Measurements from ENCODE around the gene RASIP1. TPM values are rescaled to one million over a fixed set of nuclear protein-coding genes. Genes with fewer than 3 reads are reported as not detected.

Gene RASIP1
- total RNA-seq, 1 donor from 2014 or later = 1.0 TPM

GRCh38 chr19:48751845-48752495, 11.6 kb upstream of the RASIP1 start:
- peaks cover 26% of the 10 kb centered on the region for H3K27me3 Mint-ChIP-seq (ENCODE audit: low read depth)
- no peak for DNase-seq (ENCODE audit: low spot score)
- intact Hi-C loops (cut with micrococcal nuclease) = no loop called here
- H3K9me3 Mint-ChIP-seq = no peaks in the 10 kb centered on the region
- H3K4me3 Mint-ChIP-seq (ENCODE audit: low read depth) = peak overlapping the region; percentile 73
- no peaks in the 10 kb centered on the region for H3K36me3 Mint-ChIP-seq (ENCODE audit: low read depth)
- H3K4me1 Mint-ChIP-seq (ENCODE audit: low read depth) = peaks cover 11% of the 10 kb centered on the region
- H3K27ac Mint-ChIP-seq = no peak overlapping the region

GRCh38 chr19:48750771-48751504, 10.5 kb upstream of the RASIP1 start:
- H3K4me1 Mint-ChIP-seq (ENCODE audit: low read depth) = peaks cover 17% of the 10 kb centered on the region
- peaks cover 26% of the 10 kb centered on the region for H3K27me3 Mint-ChIP-seq (ENCODE audit: low read depth)
- intact Hi-C loops (cut with micrococcal nuclease) = no loop called here
- H3K36me3 Mint-ChIP-seq (ENCODE audit: low read depth) = no peaks in the 10 kb centered on the region
- DNase-seq (ENCODE audit: low spot score) = no peak
- no peaks in the 10 kb centered on the region for H3K9me3 Mint-ChIP-seq
- H3K27ac Mint-ChIP-seq = no peak overlapping the region
- H3K4me3 Mint-ChIP-seq (ENCODE audit: low read depth) = peak overlapping the region; percentile 28

- no peak overlapping the region for H3K4me3 Mint-ChIP-seq (ENCODE audit: low read depth)
- no peaks in the 10 kb centered on the region for H3K36me3 Mint-ChIP-seq (ENCODE audit: low read depth)
- H3K4me1 Mint-ChIP-seq (ENCODE audit: low read depth) = peaks cover 19% of the 10 kb centered on the region
- intact Hi-C loops (cut with micrococcal nuclease) = no loop called here
- no peaks in the 10 kb centered on the region for H3K9me3 Mint-ChIP-seq
- peaks cover 26% of the 10 kb centered on the region for H3K27me3 Mint-ChIP-seq (ENCODE audit: low read depth)
- no peak for DNase-seq (ENCODE audit: low spot score)
- no peak overlapping the region for H3K27ac Mint-ChIP-seq
Measured at GRCh38 chr19:48750351-48750750, 9.9 kb upstream of the RASIP1 start.

- Mint-ChIP-seq H3K4me3 (ENCODE audit: low read depth) (no peak overlapping the region), H3K36me3 (ENCODE audit: low read depth) (no peaks in the 10 kb centered on the region), H3K27ac (no peak overlapping the region), H3K4me1 (ENCODE audit: low read depth) (peaks cover 19% of the 10 kb centered on the region), H3K27me3 (ENCODE audit: low read depth) (peaks cover 23% of the 10 kb centered on the region), H3K9me3 (no peaks in the 10 kb centered on the region)
- DNase-seq (ENCODE audit: low spot score) = no peak
- intact Hi-C loops (cut with micrococcal nuclease) = loop anchor here (5.0 kb wide), 1 partner anchor 87 kb away; no protein-coding TSS in a partner anchor
Measured at GRCh38 chr19:48749571-48750198, 9.3 kb upstream of the RASIP1 start.

- Mint-ChIP-seq H3K36me3 (ENCODE audit: low read depth) (no peaks in the 10 kb centered on the region), H3K4me1 (ENCODE audit: low read depth) (peaks cover 13% of the 10 kb centered on the region), H3K27me3 (ENCODE audit: low read depth) (peaks cover 5% of the 10 kb centered on the region), H3K9me3 (no peaks in the 10 kb centered on the region), H3K4me3 (ENCODE audit: low read depth) (peak within 1 kb of the TSS; percentile 58), H3K27ac (peak within 1 kb of the TSS; percentile 28)
- intact Hi-C loops (cut with micrococcal nuclease) = loop anchor here (5.0 kb wide), 1 partner anchor 85 kb away; no protein-coding TSS in a partner anchor
- peak; percentile 58 for DNase-seq (ENCODE audit: low spot score)
Measured at GRCh38 chr19:48746738-48747575, 6.5 kb upstream of the RASIP1 start, which contains the start of gene IZUMO1. TSS of gene IZUMO1 (minus strand) at chr19:48746909. CDS start at chr19:48745859, 1,050 bp downstream.

- intact Hi-C loops (cut with micrococcal nuclease) = loop anchor here (5.0 kb wide), 1 partner anchor 84 kb away; no protein-coding TSS in a partner anchor
- peak overlapping the region; percentile 58 for H3K4me3 Mint-ChIP-seq (ENCODE audit: low read depth)
Measured at GRCh38 chr19:48746110-48746509, 5.7 kb upstream of the RASIP1 start.

GRCh38 chr19:48745208-48745995, 5.0 kb upstream of the RASIP1 start:
- Mint-ChIP-seq H3K4me3 (ENCODE audit: low read depth) (peak overlapping the region; percentile 47), H3K27ac (peak overlapping the region; percentile 28), H3K4me1 (ENCODE audit: low read depth) (peaks cover 15% of the 10 kb centered on the region), H3K9me3 (no peaks in the 10 kb centered on the region), H3K36me3 (ENCODE audit: low read depth) (no peaks in the 10 kb centered on the region), H3K27me3 (ENCODE audit: low read depth) (peaks cover 3% of the 10 kb centered on the region)
- peak; percentile 44 for DNase-seq (ENCODE audit: low spot score)
- intact Hi-C loops (cut with micrococcal nuclease) = loop anchor here (5.0 kb wide), 1 partner anchor 83 kb away; no protein-coding TSS in a partner anchor

More at GRCh38 chr19:48746110-48746509, 5.7 kb upstream of the RASIP1 start:
- H3K27ac Mint-ChIP-seq = no peak overlapping the region
- H3K36me3 Mint-ChIP-seq (ENCODE audit: low read depth) = no peaks in the 10 kb centered on the region
- H3K9me3 Mint-ChIP-seq = no peaks in the 10 kb centered on the region
- H3K4me1 Mint-ChIP-seq (ENCODE audit: low read depth) = peaks cover 16% of the 10 kb centered on the region
- DNase-seq (ENCODE audit: low spot score) = no peak
- H3K27me3 Mint-ChIP-seq (ENCODE audit: low read depth) = peaks cover 3% of the 10 kb centered on the region

- intact Hi-C loops (cut with micrococcal nuclease) = no loop called here
- DNase-seq (ENCODE audit: low spot score) = no peak
- Mint-ChIP-seq H3K4me3 (ENCODE audit: low read depth) (no peak overlapping the region), H3K36me3 (ENCODE audit: low read depth) (no peaks in the 10 kb centered on the region), H3K4me1 (ENCODE audit: low read depth) (peaks cover 16% of the 10 kb centered on the region), H3K27ac (no peak overlapping the region), H3K9me3 (no peaks in the 10 kb centered on the region), H3K27me3 (ENCODE audit: low read depth) (peaks cover 3% of the 10 kb centered on the region)
Measured at GRCh38 chr19:48742096-48742495, 1.7 kb upstream of the RASIP1 start.

- H3K27ac Mint-ChIP-seq = no peak overlapping the region
- DNase-seq (ENCODE audit: low spot score) = peak; percentile 30
- H3K4me1 Mint-ChIP-seq (ENCODE audit: low read depth) = peaks cover 14% of the 10 kb centered on the region
- no peaks in the 10 kb centered on the region for H3K36me3 Mint-ChIP-seq (ENCODE audit: low read depth)
- H3K4me3 Mint-ChIP-seq (ENCODE audit: low read depth) = peak overlapping the region; percentile 39
- intact Hi-C loops (cut with micrococcal nuclease) = no loop called here
- peaks cover 3% of the 10 kb centered on the region for H3K27me3 Mint-ChIP-seq (ENCODE audit: low read depth)
- no peaks in the 10 kb centered on the region for H3K9me3 Mint-ChIP-seq
Measured at GRCh38 chr19:48741129-48741999, 954 bp upstream of the RASIP1 start.

- Mint-ChIP-seq H3K4me3 (ENCODE audit: low read depth) (no peak overlapping the region), H3K27ac (no peak overlapping the region), H3K4me1 (ENCODE audit: low read depth) (peaks cover 8% of the 10 kb centered on the region), H3K9me3 (no peaks in the 10 kb centered on the region), H3K36me3 (ENCODE audit: low read depth) (no peaks in the 10 kb centered on the region), H3K27me3 (ENCODE audit: low read depth) (peaks cover 3% of the 10 kb centered on the region)
- intact Hi-C loops (cut with micrococcal nuclease) = no loop called here
- no peak for DNase-seq (ENCODE audit: low spot score)
Measured at GRCh38 chr19:48739404-48740163, 826 bp downstream of the RASIP1 start.

All from activated T-helper 2 cell treated with anti-CD3 and anti-CD28 coated beads, Interferon-gamma antibody, Interleukin-2, Interleukin-4, amounts not matched to agents 10 μg/mL and 5 μg/mL and 100 μg/mL, durations not matched to agents 14 hours and 24 hours and 36 hours (primary cell).